GM20000 (cell line): Measurements from ENCODE around the gene EXT2.

Experiments used
- DNase-seq: peaks from one replicate; pipeline ENCODE4 v3.0.0; 2012; ENCODE audit warnings: low spot score
- TF ChIP-seq, protein P1 (sequence below): IDR thresholded peaks from 2 replicates; pipeline ENCODE4 v1.5.1; 2012; ENCODE audit warnings: mild to moderate bottlenecking, control low read depth; ENCODE audit errors: extremely low read depth, missing control alignments

EXT2 gene

DNA sequence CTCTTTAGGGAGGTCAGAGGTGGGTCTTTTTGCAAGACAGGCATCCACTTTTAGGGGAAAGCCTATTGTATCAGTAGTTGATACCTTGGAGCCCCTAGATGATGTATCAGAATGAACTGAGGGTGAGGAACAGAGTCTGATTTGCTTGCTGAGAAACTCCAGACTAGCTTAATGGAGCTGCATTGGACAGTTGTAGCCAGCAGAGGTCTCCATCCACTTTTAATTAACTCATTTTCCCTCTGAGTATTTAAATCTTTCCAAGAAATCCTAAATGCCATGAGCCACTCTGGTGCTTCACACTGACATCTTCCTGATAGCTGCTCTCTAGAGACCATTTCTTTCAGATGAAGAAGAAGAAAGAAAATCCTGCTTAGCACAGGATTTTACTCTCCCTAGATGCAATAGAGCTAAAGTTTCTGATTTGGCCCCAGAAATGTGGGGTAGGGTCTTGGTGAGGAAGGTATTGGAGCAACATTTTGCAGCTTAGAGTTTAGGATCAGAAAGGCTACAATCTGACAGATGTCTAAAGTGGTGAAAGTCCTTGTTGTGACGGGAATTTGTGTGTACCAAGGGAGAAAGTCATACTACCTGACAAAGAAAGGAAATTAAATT lies 38.0 kb downstream of the EXT2 start:
- TF ChIP-seq, protein P1, sequence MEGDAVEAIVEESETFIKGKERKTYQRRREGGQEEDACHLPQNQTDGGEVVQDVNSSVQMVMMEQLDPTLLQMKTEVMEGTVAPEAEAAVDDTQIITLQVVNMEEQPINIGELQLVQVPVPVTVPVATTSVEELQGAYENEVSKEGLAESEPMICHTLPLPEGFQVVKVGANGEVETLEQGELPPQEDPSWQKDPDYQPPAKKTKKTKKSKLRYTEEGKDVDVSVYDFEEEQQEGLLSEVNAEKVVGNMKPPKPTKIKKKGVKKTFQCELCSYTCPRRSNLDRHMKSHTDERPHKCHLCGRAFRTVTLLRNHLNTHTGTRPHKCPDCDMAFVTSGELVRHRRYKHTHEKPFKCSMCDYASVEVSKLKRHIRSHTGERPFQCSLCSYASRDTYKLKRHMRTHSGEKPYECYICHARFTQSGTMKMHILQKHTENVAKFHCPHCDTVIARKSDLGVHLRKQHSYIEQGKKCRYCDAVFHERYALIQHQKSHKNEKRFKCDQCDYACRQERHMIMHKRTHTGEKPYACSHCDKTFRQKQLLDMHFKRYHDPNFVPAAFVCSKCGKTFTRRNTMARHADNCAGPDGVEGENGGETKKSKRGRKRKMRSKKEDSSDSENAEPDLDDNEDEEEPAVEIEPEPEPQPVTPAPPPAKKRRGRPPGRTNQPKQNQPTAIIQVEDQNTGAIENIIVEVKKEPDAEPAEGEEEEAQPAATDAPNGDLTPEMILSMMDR: peak; percentile 18
- DNase-seq: no peak

GRCh38 chr11:44134625-44135024 lies 39.1 kb downstream of the EXT2 start:
- TF ChIP-seq, protein P1: no peak
- no peak for DNase-seq

- TF ChIP-seq, protein P1: no peak
- DNase-seq: no peak
Observed at GRCh38 chr11:44136176-44136945, 40.9 kb downstream of the EXT2 start.

GRCh38 chr11:44137057-44137456 lies 41.6 kb downstream of the EXT2 start:
- TF ChIP-seq, protein P1: no peak

GRCh38 chr11:44138286-44138685 lies 42.8 kb downstream of the EXT2 start:
- no peak for DNase-seq
- TF ChIP-seq, protein P1: no peak

More at GRCh38 chr11:44137057-44137456, 41.6 kb downstream of the EXT2 start:
- DNase-seq: no peak

DNA sequence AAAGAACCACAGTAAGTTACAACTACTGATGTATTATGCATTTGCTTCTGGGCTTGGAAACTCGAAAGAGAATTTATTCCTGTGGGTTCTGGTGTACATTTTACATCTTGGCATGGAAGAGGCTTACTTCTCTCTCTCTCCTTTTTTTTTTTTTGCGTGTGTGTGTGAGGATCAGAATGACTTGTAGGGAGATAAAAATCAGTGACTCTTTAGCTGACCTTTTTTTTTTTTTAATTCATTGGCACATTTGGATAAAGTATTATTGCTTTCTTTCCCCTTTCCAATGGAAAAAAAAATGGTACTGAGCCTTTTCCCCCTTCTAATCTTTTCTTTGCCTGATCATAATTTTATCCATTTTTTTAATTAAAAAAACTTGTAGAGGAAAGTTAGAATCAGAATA lies 43.5 kb downstream of the EXT2 start:
- no peak for DNase-seq
- TF ChIP-seq, protein P1: no peak

- DNase-seq: no peak
- TF ChIP-seq, protein P1: no peak
Observed at GRCh38 chr11:44139565-44140330, 44.3 kb downstream of the EXT2 start.
